SK-N-MC (cell line): ENCODE measurements around the gene OR11H6.

Experiments
- EZH2 ChIP-seq: fragments of 200-600 bp; sonication (generic); IDR thresholded peaks from one replicate; pipeline ENCODE4 v1.6.1; 2017; ENCODE audit warnings: antibody characterized with exemption
- POLR2AphosphoS5 ChIP-seq: IDR thresholded peaks from 2 replicates; pipeline ENCODE4 v1.6.1; 2012; ENCODE audit warnings: mild to moderate bottlenecking, low read depth, low read length, borderline replicate concordance

- no peak for TF ChIP-seq POLR2AphosphoS5
- no peak for TF ChIP-seq EZH2
Observed at GRCh38 chr14:20179880-20180279, 43.6 kb upstream of the OR11H6 start.
